Testis (tissue), 3 donors: ENCODE measurements around the gene LRRC7. TPM values are rescaled to one million over a fixed set of nuclear protein-coding genes. Genes with fewer than 3 reads are reported as not detected.

Experiments
- DNase-seq: peaks from one replicate; pipeline ENCODE4 v3.0.0-alpha.2; 2019
- H3K27ac ChIP-seq, 2 donors: fragments of 200-600 bp; sonication (generic); one replicate each; pipeline ENCODE4 v1.5.1; 2019
- H3K27me3 ChIP-seq: fragments of 200-600 bp; sonication (generic); one replicate; pipeline ENCODE4 v1.5.1; 2019
- H3K36me3 ChIP-seq: fragments of 200-600 bp; sonication (generic); one replicate; pipeline ENCODE4 v1.5.1; 2017; ENCODE audit warnings: low read depth; ENCODE audit errors: missing control alignments
- H3K4me1 ChIP-seq: fragments of 200-600 bp; sonication (generic); one replicate; pipeline ENCODE4 v1.5.1; 2019
- H3K4me3 ChIP-seq, 2 donors: fragments of 200-600 bp; sonication (generic); one replicate each; pipeline ENCODE4 v1.5.1; 2017 to 2019
- H3K9me3 ChIP-seq: fragments of 200-600 bp; sonication (generic); one replicate; pipeline ENCODE4 v1.5.1; 2017
- POLR2A ChIP-seq: fragments of 450-650 bp; IDR thresholded peaks from one replicate; pipeline ENCODE4 v1.6.1; 2017; ENCODE audit warnings: antibody characterized with exemption, mild to moderate bottlenecking, moderate library complexity
- WGBS, 2 donors: methylation state at CpG; one replicate each; pipeline ENCODE4 v1.1.5; 2018; 5-methylcytosine and 5-hydroxymethylcytosine counted together
- intact Hi-C: fragments of 100-400 bp; cut with DNase I; formaldehyde crosslinking; loops from one replicate; pipeline ENCODE4 v1.15.1; 2023; ENCODE audit warnings: low total_unique reads
- polyA plus RNA-seq: library from polyadenylated mRNA; stranded (reverse); fragments of 350-450 nt; fragmentation: Illumina TruSeq; extraction: RNeasy Lipid Tissue Mini Kit (QIAGEN cat#74804); gene quantifications from one replicate; pipeline ENCODE4 v1.2.3, GENCODE V29; 2014; ENCODE audit warnings: low read depth, low replicate concordance; ENCODE audit not compliant: insufficient read depth
- total RNA-seq, 2 donors: library from RNA; depleted of rRNA; stranded (reverse); fragments of >200 nt; gene quantifications; one replicate each; pipeline ENCODE4 v1.2.3, GENCODE V29; 2016
- TF ChIP-seq, protein P1 (sequence below), 3 experiments: fragments of 450-650 bp in 2 of 3; fragments of 200-600 bp in 1 of 3; sonication (generic) in 1 of 3; IDR thresholded peaks; one replicate each; pipeline ENCODE4 v1.5.1; 2016 to 2019; ENCODE audit warnings: antibody characterized with exemption in 3 of 3, mild to moderate bottlenecking in 2 of 3, moderate library complexity in 1 of 3

The LRRC7 gene
- total and polyA plus RNA-seq, 3 donors from 2014 or later = 5.2 to 8.0 (median 6.9) TPM

DNA sequence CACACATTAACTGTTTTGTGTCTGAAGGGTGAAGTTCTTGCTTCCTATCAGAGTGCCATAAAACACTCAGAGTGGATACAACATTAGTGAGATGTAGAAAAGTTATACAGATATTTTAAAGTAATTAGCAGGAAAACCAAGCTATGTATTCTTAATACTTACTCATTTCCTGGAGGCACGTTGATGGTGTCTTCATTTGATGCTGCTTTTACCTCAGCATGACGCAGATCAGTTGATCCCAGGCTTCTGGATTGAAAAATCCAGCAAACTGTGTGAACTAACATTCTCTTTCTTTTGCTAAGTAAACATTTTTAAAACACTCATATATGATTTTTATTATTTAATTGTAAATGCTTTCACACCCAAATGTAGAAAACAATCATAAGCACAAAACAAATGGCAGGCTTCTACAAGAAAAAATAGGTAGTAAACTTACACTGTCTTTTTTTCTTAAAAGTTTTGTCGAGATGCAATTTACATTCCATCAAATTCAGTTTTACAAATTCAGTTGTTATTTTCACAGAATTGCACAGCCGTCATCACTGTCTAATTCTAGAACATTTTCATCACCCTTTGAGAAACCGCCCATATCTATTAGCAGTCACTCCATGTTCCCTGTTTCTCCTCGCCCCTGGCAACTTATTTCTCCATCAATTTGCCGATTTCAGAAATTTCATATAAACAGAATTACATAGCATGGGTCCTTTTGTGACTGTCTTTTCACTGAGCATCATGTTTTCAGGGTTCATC is 198.9 kb downstream of the LRRC7 start:
- Histone ChIP-seq H3K27me3 (no peaks in the 10 kb centered on the region), H3K27ac (no peak overlapping the region), H3K9me3 (no peaks in the 10 kb centered on the region), H3K36me3 (no peaks in the 10 kb centered on the region), H3K4me1 (no peaks in the 10 kb centered on the region), H3K4me3 (no peak overlapping the region)
- intact Hi-C loops = no loop called here
- 67 to 71% methylated on average over 7 of the region's 7 CpGs for WGBS, 2 donors
- no peak for DNase-seq
- TF ChIP-seq, protein P1, sequence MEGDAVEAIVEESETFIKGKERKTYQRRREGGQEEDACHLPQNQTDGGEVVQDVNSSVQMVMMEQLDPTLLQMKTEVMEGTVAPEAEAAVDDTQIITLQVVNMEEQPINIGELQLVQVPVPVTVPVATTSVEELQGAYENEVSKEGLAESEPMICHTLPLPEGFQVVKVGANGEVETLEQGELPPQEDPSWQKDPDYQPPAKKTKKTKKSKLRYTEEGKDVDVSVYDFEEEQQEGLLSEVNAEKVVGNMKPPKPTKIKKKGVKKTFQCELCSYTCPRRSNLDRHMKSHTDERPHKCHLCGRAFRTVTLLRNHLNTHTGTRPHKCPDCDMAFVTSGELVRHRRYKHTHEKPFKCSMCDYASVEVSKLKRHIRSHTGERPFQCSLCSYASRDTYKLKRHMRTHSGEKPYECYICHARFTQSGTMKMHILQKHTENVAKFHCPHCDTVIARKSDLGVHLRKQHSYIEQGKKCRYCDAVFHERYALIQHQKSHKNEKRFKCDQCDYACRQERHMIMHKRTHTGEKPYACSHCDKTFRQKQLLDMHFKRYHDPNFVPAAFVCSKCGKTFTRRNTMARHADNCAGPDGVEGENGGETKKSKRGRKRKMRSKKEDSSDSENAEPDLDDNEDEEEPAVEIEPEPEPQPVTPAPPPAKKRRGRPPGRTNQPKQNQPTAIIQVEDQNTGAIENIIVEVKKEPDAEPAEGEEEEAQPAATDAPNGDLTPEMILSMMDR (IDR thresholded peaks at IDR 0.05) = no peak
- no peak for TF ChIP-seq POLR2A

DNA sequence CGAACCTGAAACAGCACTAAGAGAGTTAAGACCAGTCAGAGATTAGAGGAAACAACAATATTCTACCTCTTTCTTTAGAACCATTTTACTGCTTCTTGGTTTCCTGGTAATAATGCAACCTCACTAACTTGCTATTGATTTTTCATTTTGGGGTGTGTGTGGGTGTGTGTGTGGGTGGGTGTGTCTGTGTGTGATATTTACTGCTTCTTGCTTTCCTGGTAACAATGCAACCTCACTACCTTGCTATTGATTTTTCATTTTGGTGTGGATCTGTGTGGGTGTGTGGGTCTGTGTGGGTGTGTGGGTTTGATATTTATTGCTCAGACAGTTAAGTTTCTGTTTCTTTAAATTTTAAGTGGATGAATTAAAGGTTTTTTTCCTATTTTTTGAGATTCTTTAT is 208.8 kb downstream of the LRRC7 start:
- Histone ChIP-seq H3K9me3 (no peaks in the 10 kb centered on the region), H3K4me1 (no peaks in the 10 kb centered on the region), H3K36me3 (no peaks in the 10 kb centered on the region), H3K27ac (no peak overlapping the region), H3K27me3 (no peaks in the 10 kb centered on the region), H3K4me3 (no peak overlapping the region)
- 74 to 76% methylated on average over 1 of the region's 1 CpG for WGBS, 2 donors
- intact Hi-C loops = no loop called here
- TF ChIP-seq, protein P1 (IDR thresholded peaks at IDR 0.05) = no peak
- TF ChIP-seq POLR2A = no peak
- no peak for DNase-seq

DNA sequence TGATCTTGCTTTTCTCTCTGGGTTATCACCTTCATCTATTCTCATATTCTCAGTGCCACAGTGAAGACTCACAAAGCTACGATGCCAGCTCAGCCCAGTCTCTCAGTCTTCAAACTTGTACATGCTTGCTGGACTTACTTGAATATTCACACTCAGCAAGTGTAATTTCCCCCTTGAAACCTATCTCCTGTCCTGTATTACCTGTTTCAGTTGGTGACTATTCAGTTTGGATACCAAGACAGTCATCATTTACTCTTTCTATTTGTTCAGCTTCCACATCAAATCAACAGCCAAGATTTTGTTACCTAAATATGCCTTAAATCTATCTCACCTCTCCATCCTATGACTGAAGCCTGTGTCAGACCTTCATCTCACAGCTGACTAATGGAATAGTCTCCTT is 209.7 kb downstream of the LRRC7 start:
- H3K4me3 ChIP-seq = no peak overlapping the region
- H3K9me3 ChIP-seq = no peaks in the 10 kb centered on the region
- no peak overlapping the region for H3K27ac ChIP-seq
- no peaks in the 10 kb centered on the region for H3K27me3 ChIP-seq
- DNase-seq = no peak
- intact Hi-C loops = no loop called here
- no peaks in the 10 kb centered on the region for H3K4me1 ChIP-seq
- TF ChIP-seq, protein P1 (IDR thresholded peaks at IDR 0.05) = no peak
- no peak for TF ChIP-seq POLR2A
- H3K36me3 ChIP-seq = no peaks in the 10 kb centered on the region
- 83 to 96% methylated on average over 1 of the region's 1 CpG for WGBS, 2 donors

DNA sequence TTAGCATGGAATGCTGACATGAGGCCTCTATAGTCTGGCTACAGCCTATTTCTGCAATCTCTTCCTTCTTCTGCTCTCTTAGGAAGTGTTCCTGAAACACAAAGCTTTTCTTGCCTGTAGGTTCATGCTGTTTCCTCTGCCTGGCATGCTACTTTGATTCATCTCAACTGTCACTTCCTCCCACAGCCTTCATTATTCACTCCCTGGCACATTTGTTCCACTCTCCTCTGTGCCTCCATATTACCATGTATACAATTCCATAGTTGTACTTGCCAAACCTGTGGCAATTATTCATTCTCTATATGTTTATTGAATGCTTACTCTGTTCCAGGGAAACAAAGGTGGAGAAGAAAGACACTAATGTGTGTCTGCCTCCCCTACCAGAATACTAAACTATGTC is 210.2 kb downstream of the LRRC7 start:
- no peaks in the 10 kb centered on the region for H3K27me3 ChIP-seq
- H3K4me1 ChIP-seq = no peaks in the 10 kb centered on the region
- H3K9me3 ChIP-seq = no peaks in the 10 kb centered on the region
- no peak for DNase-seq
- no peak overlapping the region for H3K27ac ChIP-seq
- H3K36me3 ChIP-seq = no peaks in the 10 kb centered on the region
- intact Hi-C loops = no loop called here
- H3K4me3 ChIP-seq = no peak overlapping the region
- no peak for TF ChIP-seq POLR2A
- TF ChIP-seq, protein P1 (IDR thresholded peaks at IDR 0.05) = no peak

DNA sequence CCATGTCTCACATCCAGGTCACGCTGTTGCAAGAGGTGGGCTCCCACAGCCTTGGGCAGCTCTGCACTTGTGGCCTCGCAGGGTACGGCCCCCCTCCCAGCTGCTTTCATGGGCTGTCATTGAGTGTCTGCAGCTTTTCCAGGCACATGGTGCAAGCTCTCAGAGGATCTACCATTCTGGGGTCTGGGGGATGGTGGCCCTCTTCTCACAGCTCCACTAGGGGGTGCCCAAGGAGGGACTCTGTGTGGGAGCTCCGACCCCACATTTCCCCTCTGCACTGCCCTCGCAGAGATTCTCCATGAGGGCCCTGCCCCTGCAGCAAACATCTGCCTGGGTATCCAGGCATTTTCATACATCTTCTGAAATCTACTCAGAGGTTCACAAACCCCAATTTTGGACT is 219.4 kb downstream of the LRRC7 start:
- Histone ChIP-seq H3K27ac (no peak overlapping the region), H3K4me3 (no peak overlapping the region), H3K4me1 (no peaks in the 10 kb centered on the region), H3K27me3 (no peaks in the 10 kb centered on the region), H3K36me3 (no peaks in the 10 kb centered on the region), H3K9me3 (no peaks in the 10 kb centered on the region)
- intact Hi-C loops = no loop called here
- no peak for TF ChIP-seq POLR2A
- TF ChIP-seq, protein P1 (IDR thresholded peaks at IDR 0.05) = no peak
- DNase-seq = no peak
- WGBS, 2 donors = 83 to 86% methylated on average over 4 to 5 of the region's 5 CpGs
